SK-N-SH treated with all-trans-retinoic acid at 6 μM for 48 hours (cell line): ENCODE results near the gene CPT2.

Source experiments
- ATAC-seq: fragments of 200-7000 bp; cut with Tn5 transposase; 3 replicates; pipeline ENCODE4 v1.9.1; 2020; ENCODE audit warnings: mild to moderate bottlenecking, moderate library complexity
- ARNTL ChIP-seq: fragments of 450-650 bp; formaldehyde crosslinking; IDR thresholded peaks from 2 replicates; pipeline ENCODE4 v1.5.0; 2020; ENCODE audit warnings: low read depth, mild to moderate bottlenecking, moderate library complexity, borderline replicate concordance
- BACH2 ChIP-seq: fragments of 250-450 bp; sonication (Bioruptor Pico); IDR thresholded peaks from 2 replicates; pipeline ENCODE4 v1.9.0; 2021; ENCODE audit warnings: mild to moderate bottlenecking, borderline replicate concordance
- CSDC2 ChIP-seq: fragments of 250-450 bp; sonication (Bioruptor Pico); IDR thresholded peaks from 2 replicates; pipeline ENCODE4 v1.5.0; 2020; ENCODE audit warnings: mild to moderate bottlenecking, moderate library complexity
- CSRNP3 ChIP-seq: fragments of 250-450 bp; sonication (Bioruptor Pico); IDR thresholded peaks from 2 replicates; pipeline ENCODE4 v1.5.1; 2021; ENCODE audit warnings: mild to moderate bottlenecking, moderate library complexity
- GLIS3 ChIP-seq: fragments of 250-450 bp; sonication (Bioruptor Pico); IDR thresholded peaks from 2 replicates; pipeline ENCODE4 v1.5.0; 2020; ENCODE audit warnings: mild to moderate bottlenecking, moderate library complexity
- ISL1 ChIP-seq: fragments of 250-450 bp; sonication (Bioruptor Pico); IDR thresholded peaks from 2 replicates; pipeline ENCODE4 v2.1.2; 2022; ENCODE audit warnings: mild to moderate bottlenecking, moderate library complexity
- PATZ1 ChIP-seq: fragments of 250-450 bp; sonication (Bioruptor Pico); IDR thresholded peaks from 2 replicates; pipeline ENCODE4 v1.8.0; 2020; ENCODE audit warnings: mild to moderate bottlenecking, moderate library complexity, borderline replicate concordance
- PPARA ChIP-seq: fragments of 250-450 bp; sonication (Bioruptor Pico); IDR thresholded peaks from 2 replicates; pipeline ENCODE4 v1.5.0; 2020; ENCODE audit warnings: mild to moderate bottlenecking, borderline replicate concordance
- RARB ChIP-seq: fragments of 250-450 bp; sonication (Bioruptor Pico); IDR thresholded peaks from 2 replicates; pipeline ENCODE4 v1.8.0; 2021; ENCODE audit warnings: mild to moderate bottlenecking, moderate library complexity
- SNAI2 ChIP-seq: fragments of 250-450 bp; sonication (Bioruptor Pico); IDR thresholded peaks from 2 replicates; pipeline ENCODE4 v1.5.0; 2020; ENCODE audit warnings: mild to moderate bottlenecking, moderate library complexity
- TCF4 ChIP-seq: fragments of 250-450 bp; sonication (Bioruptor Pico); IDR thresholded peaks from 2 replicates; pipeline ENCODE4 v1.8.0; 2021; ENCODE audit warnings: mild to moderate bottlenecking, moderate library complexity, borderline replicate concordance
- TOX ChIP-seq: fragments of 250-450 bp; sonication (Bioruptor Pico); IDR thresholded peaks from 2 replicates; pipeline ENCODE4 v1.8.0; 2021; ENCODE audit warnings: mild to moderate bottlenecking, moderate library complexity, borderline replicate concordance
- TSHZ2 ChIP-seq: fragments of 250-450 bp; sonication (Bioruptor Pico); IDR thresholded peaks from 2 replicates; pipeline ENCODE4 v1.5.0; 2020; ENCODE audit warnings: mild to moderate bottlenecking, moderate library complexity
- ZC3H10 ChIP-seq: fragments of 250-450 bp; sonication (Bioruptor Pico); IDR thresholded peaks from 2 replicates; pipeline ENCODE4 v1.5.1; 2021; ENCODE audit warnings: mild to moderate bottlenecking, moderate library complexity
- ZFP3 ChIP-seq: fragments of 250-450 bp; sonication (Bioruptor Pico); IDR thresholded peaks from 2 replicates; pipeline ENCODE4 v1.5.0; 2020; ENCODE audit warnings: mild to moderate bottlenecking, moderate library complexity
- ZNF565 ChIP-seq: fragments of 450-650 bp; formaldehyde crosslinking; conservative IDR thresholded peaks from 2 replicates; pipeline ENCODE4 v1.5.0; 2020; ENCODE audit warnings: low read depth, mild to moderate bottlenecking, moderate library complexity
- ZNF70 ChIP-seq: fragments of 450-650 bp; formaldehyde crosslinking; IDR thresholded peaks from 2 replicates; pipeline ENCODE4 v1.5.0; 2020; ENCODE audit warnings: mild to moderate bottlenecking, moderate library complexity
- ZNF8 ChIP-seq: fragments of 450-650 bp; formaldehyde crosslinking; IDR thresholded peaks from 2 replicates; pipeline ENCODE4 v1.5.0; 2020; ENCODE audit warnings: mild to moderate bottlenecking, moderate library complexity

The CPT2 gene

GRCh38 chr1:53257454-53258081 lies 60.9 kb downstream of the CPT2 start:
- TF ChIP-seq SNAI2 (no peak), ZFP3 (CRISPR knock-in tag) (no peak), ZC3H10 (CRISPR knock-in tag) (no peak), CSRNP3 (no peak), TSHZ2 (no peak)
- no peak for ATAC-seq

GRCh38 chr1:53258216-53258615 lies 61.6 kb downstream of the CPT2 start:
- ATAC-seq, result no peak
- no peak for TF ChIP-seq CSDC2 (CRISPR knock-in tag)
- TF ChIP-seq ZC3H10 (CRISPR knock-in tag), result no peak
- TF ChIP-seq CSRNP3, result no peak
- TF ChIP-seq BACH2, result no peak
- no peak for TF ChIP-seq ARNTL (CRISPR knock-in tag)
- TF ChIP-seq ZNF70 (CRISPR knock-in tag), result no peak
- TF ChIP-seq RARB (CRISPR knock-in tag), result no peak
- no peak for TF ChIP-seq ZFP3 (CRISPR knock-in tag)
- TF ChIP-seq ISL1 (CRISPR knock-in tag), result no peak
- TF ChIP-seq ZNF565 (CRISPR knock-in tag), result no peak
- no peak for TF ChIP-seq GLIS3 (CRISPR knock-in tag)
- TF ChIP-seq TSHZ2, result no peak
- no peak for TF ChIP-seq TOX (CRISPR knock-in tag)

GRCh38 chr1:53259932-53260331 lies 63.3 kb downstream of the CPT2 start:
- TF ChIP-seq GLIS3 (CRISPR knock-in tag), result no peak
- TF ChIP-seq PPARA (CRISPR knock-in tag), result no peak
- no peak for TF ChIP-seq TCF4 (CRISPR knock-in tag)
- ATAC-seq, result no peak

GRCh38 chr1:53260631-53261247 lies 64.1 kb downstream of the CPT2 start:
- ATAC-seq, result no peak
- no peak for TF ChIP-seq TOX (CRISPR knock-in tag)

- no peak for ATAC-seq
- TF ChIP-seq TOX (CRISPR knock-in tag) (no peak), TSHZ2 (no peak), ISL1 (CRISPR knock-in tag) (no peak), PATZ1 (CRISPR knock-in tag) (no peak), CSDC2 (CRISPR knock-in tag) (no peak), ZC3H10 (CRISPR knock-in tag) (no peak), ARNTL (CRISPR knock-in tag) (no peak), ZNF8 (CRISPR knock-in tag) (no peak)
Measured at GRCh38 chr1:53262000-53262399, 65.4 kb downstream of the CPT2 start.
